KMS-11 (cell line): Measurements from ENCODE around the gene ZDHHC5.
"Not testable (repeated sequence)": the region's sequence is repeated elsewhere in the genome, so short reads cannot be mapped to it uniquely, and the experiment has no call there.

Source experiments
- H2AFZ ChIP-seq: fragments of 200-600 bp; sonication (generic); 2 replicates; pipeline ENCODE4 v1.6.1; 2016; ENCODE audit warnings: antibody characterized with exemption, mixed run types, low read depth
- H3K27ac ChIP-seq: fragments of 200-600 bp; sonication (generic); 2 replicates; pipeline ENCODE4 v1.6.1; 2016; ENCODE audit warnings: mild to moderate bottlenecking, mixed run types
- H3K27me3 ChIP-seq: fragments of 200-600 bp; sonication (generic); 2 replicates; pipeline ENCODE4 v1.6.1; 2017; ENCODE audit warnings: mild to moderate bottlenecking, low read depth, mixed run types, moderate library complexity; ENCODE audit not compliant: insufficient read depth
- H3K36me3 ChIP-seq: fragments of 200-600 bp; sonication (generic); 2 replicates; pipeline ENCODE4 v1.6.1; 2017; ENCODE audit warnings: mild to moderate bottlenecking, mixed run types; ENCODE audit not compliant: insufficient read depth
- H3K4me1 ChIP-seq: fragments of 200-600 bp; sonication (generic); 2 replicates; pipeline ENCODE4 v1.6.1; 2016; ENCODE audit warnings: mild to moderate bottlenecking, low read depth, mixed run types; ENCODE audit not compliant: poor library complexity, severe bottlenecking
- H3K4me2 ChIP-seq: fragments of 200-600 bp; sonication (generic); 2 replicates; pipeline ENCODE4 v1.7.0; 2016; ENCODE audit warnings: mild to moderate bottlenecking, mixed run types
- H3K4me3 ChIP-seq: fragments of 200-600 bp; sonication (generic); IDR thresholded peaks from 2 replicates; pipeline ENCODE4 v1.6.1; 2017; ENCODE audit warnings: low read depth, low read length, mixed read lengths; ENCODE audit not compliant: insufficient read depth
- H3K79me2 ChIP-seq: fragments of 200-600 bp; sonication (generic); 2 replicates; pipeline ENCODE4 v1.6.1; 2016; ENCODE audit warnings: low read depth, mixed run types; ENCODE audit not compliant: insufficient read depth
- H3K9ac ChIP-seq: fragments of 200-600 bp; sonication (generic); 2 replicates; pipeline ENCODE4 v1.6.1; 2016; ENCODE audit warnings: mild to moderate bottlenecking, mixed run types
- H4K20me1 ChIP-seq: fragments of 200-600 bp; sonication (generic); 2 replicates; pipeline ENCODE4 v1.6.1; 2016; ENCODE audit warnings: mild to moderate bottlenecking, mixed run types; ENCODE audit not compliant: insufficient read depth
- TF ChIP-seq, protein P1 (sequence below): fragments of 200-600 bp; sonication (generic); conservative IDR thresholded peaks from 2 replicates; pipeline ENCODE4 v1.6.1; 2017; ENCODE audit warnings: low read depth, mild to moderate bottlenecking, antibody characterized with exemption, low read length, moderate library complexity, mixed read lengths

The ZDHHC5 gene

DNA sequence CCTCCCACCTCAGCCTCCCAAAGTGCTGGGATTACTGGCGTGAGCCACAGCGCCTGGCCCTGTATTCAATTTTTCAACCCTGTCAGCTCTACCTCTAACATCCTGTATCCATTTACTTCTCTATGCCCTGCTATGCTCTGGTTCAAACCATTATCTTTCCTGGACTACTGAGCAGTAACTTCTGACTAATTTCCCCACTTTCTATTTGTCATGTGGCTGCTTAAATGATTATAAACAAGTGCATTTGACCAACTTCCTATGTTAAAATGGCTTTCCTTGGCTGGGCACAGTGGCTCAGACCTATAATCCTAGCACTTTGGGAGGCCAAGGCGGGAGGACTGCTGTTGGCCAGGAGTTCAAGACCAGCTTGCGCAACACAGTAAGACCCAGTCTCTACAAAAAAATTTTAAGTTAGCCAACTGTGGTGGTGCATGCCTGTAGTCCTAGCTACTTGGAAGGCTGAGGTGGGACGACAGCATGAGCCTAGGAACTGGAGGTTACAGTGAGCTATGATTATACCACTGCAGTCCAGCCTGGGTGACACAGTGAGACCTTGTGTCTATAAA lies 42.0 kb downstream of the ZDHHC5 start:
- Histone ChIP-seq H3K4me1 (peaks cover 25% of the 10 kb centered on the region), H3K27me3 (no peaks in the 10 kb centered on the region), H3K79me2 (peaks cover 47% of the 10 kb centered on the region), H3K4me2 (no peak overlapping the region; the same call in 1 of the 2 replicates), H3K36me3 (no peaks in the 10 kb centered on the region), H3K9ac (no peak overlapping the region), H2AFZ (no peak overlapping the region), H3K4me3 (no peak overlapping the region), H3K27ac (no peak overlapping the region), H4K20me1 (no peaks in the 10 kb centered on the region; the same call in 1 of the 2 replicates)
- TF ChIP-seq, protein P1, sequence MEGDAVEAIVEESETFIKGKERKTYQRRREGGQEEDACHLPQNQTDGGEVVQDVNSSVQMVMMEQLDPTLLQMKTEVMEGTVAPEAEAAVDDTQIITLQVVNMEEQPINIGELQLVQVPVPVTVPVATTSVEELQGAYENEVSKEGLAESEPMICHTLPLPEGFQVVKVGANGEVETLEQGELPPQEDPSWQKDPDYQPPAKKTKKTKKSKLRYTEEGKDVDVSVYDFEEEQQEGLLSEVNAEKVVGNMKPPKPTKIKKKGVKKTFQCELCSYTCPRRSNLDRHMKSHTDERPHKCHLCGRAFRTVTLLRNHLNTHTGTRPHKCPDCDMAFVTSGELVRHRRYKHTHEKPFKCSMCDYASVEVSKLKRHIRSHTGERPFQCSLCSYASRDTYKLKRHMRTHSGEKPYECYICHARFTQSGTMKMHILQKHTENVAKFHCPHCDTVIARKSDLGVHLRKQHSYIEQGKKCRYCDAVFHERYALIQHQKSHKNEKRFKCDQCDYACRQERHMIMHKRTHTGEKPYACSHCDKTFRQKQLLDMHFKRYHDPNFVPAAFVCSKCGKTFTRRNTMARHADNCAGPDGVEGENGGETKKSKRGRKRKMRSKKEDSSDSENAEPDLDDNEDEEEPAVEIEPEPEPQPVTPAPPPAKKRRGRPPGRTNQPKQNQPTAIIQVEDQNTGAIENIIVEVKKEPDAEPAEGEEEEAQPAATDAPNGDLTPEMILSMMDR = no peak

DNA sequence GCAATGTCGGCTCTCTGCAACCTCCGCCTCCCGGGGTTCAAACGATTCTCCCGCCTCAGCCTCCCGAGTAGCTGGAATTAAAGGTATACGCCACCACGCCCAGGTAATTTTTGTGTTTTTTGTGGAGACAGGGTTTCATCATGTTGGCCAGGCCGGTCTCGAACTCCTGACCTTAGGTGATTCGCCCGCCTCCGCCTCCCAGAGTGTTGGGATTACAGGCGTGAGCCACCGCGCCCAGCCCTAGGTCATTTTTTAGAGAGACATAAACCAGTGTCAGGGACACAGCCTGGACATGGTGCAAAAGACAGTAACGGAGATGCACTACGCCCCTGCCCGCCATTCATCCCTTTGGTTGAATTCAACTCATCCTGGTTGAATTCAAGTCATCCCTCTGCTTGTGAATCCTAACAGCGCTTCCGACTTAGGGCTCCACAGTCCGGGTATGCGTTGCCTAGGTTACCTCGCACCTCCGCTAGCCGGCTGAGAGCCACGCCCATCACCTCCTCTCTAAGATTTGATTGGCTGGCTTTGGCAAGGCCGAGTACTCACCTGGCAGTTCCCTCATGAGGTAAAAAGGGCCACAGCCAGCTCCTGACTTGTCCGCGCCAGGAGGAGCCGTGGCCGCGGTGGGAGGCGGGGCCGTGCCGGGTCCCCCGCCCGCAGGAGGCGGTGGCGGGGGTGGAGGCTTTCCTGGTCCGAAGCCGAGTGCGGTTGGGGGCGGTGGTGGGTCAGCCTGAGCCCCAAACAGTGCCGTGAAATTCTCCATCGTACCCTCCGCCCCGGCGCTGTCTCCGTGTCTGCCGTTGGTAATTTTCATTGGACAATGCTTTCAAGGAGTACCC lies 43.7 kb downstream of the ZDHHC5 start, which contains the start of gene MED19:
Gene MED19, minus strand, starts transcription at position 802 of the 842 bp plus-strand sequence. Its CDS starts 36 bp downstream, at position 766.
- Histone ChIP-seq H3K79me2 (peaks cover 54% of the 10 kb centered on the region), H3K27me3 (no peaks in the 10 kb centered on the region), H3K4me1 (peaks cover 27% of the 10 kb centered on the region), H3K36me3 (no peaks in the 10 kb centered on the region), H3K27ac (peak within 1 kb of the TSS; percentile 78), H3K4me3 (no peak within 1 kb of the TSS), H4K20me1 (no peaks in the 10 kb centered on the region; the same call in 1 of the 2 replicates), H3K4me2 (peak within 1 kb of the TSS; percentile 91), H3K9ac (peak within 1 kb of the TSS; percentile 88), H2AFZ (peak within 1 kb of the TSS; percentile 39; the same call in 1 of the 2 replicates)
- TF ChIP-seq, protein P1 = no peak

DNA sequence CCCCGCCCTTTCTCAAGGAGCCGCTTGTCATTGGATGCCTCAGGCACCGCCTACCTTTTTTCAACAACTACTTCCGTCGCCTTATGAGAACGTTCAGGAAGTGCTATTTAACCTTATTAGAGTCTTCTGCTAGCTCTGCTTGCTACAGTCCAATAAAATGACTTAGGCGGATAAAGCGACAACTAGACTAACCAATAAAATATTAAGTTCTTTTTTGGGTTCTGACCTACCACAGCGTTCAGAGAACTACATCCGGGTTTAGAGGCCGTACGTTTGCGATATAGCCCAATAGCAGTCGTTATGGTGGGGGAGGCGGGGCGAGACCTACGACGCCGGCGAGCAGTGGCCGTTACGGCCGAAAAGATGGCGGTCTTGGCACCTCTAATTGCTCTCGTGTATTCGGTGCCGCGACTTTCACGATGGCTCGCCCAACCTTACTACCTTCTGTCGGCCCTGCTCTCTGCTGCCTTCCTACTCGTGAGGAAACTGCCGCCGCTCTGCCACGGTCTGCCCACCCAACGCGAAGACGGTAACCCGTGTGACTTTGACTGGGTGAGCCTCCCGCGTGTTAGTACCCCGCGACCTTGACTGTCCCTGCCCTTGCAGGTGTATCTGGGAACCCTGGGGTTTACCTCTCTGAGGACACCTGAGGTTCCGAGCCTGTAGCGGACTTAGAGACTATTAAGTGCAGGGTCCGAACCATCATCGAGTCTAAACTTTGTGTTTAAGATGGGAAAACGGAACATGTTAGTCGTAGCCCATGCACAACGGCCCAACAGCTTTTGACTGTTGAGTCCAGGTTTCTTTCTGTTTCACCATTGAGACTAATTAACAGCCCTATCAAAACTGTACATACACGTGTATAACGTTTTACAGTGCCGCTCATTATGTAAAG lies 44.6 kb downstream of the ZDHHC5 start, which contains the start of gene TMX2:
Gene TMX2, plus strand, starts transcription at position 338 of the 895 bp plus-strand sequence. Its CDS starts 26 bp downstream, at position 364.
- H2AFZ ChIP-seq = peak within 1 kb of the TSS; percentile 39; the same call in 1 of the 2 replicates
- peaks cover 54% of the 10 kb centered on the region for H3K79me2 ChIP-seq
- H3K4me3 ChIP-seq = no peak within 1 kb of the TSS
- peaks cover 27% of the 10 kb centered on the region for H3K4me1 ChIP-seq
- peak within 1 kb of the TSS; percentile 78 for H3K27ac ChIP-seq
- TF ChIP-seq, protein P1 = no peak
- peak within 1 kb of the TSS; percentile 91 for H3K4me2 ChIP-seq
- no peaks in the 10 kb centered on the region for H3K36me3 ChIP-seq
- H3K9ac ChIP-seq = peak within 1 kb of the TSS; percentile 88
- no peaks in the 10 kb centered on the region; the same call in 1 of the 2 replicates for H4K20me1 ChIP-seq
- H3K27me3 ChIP-seq = no peaks in the 10 kb centered on the region

DNA sequence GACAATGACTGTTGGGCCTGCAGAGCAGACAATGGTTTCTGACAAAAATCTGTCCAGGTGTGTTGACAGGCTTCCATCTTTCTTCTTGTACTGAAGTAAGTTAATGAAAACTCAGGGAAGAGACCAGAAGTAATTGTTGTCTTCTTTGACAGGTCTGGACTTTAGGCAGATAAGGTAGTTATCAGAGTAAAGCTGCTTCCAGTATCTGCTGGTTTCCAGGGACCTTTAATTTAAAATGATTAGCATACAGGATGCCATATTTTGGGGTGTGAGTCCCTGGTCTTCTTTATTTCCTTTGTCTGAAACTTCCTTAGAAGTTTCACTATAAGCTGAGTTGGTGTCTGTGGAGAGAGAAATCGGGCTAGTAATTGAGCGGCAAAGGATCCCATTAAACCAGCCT lies 45.9 kb downstream of the ZDHHC5 start:
- TF ChIP-seq, protein P1 = no peak
- H3K4me2 ChIP-seq = peak overlapping the region; percentile 91
- no peaks in the 10 kb centered on the region for H3K36me3 ChIP-seq
- no peak overlapping the region for H3K27ac ChIP-seq
- peaks cover 61% of the 10 kb centered on the region for H3K79me2 ChIP-seq
- H3K27me3 ChIP-seq = no peaks in the 10 kb centered on the region
- H2AFZ ChIP-seq = no peak overlapping the region
- peaks cover 27% of the 10 kb centered on the region for H3K4me1 ChIP-seq
- no peaks in the 10 kb centered on the region; the same call in 1 of the 2 replicates for H4K20me1 ChIP-seq
- H3K9ac ChIP-seq = peak overlapping the region; percentile 88; the same call in 1 of the 2 replicates
- no peak overlapping the region for H3K4me3 ChIP-seq

DNA sequence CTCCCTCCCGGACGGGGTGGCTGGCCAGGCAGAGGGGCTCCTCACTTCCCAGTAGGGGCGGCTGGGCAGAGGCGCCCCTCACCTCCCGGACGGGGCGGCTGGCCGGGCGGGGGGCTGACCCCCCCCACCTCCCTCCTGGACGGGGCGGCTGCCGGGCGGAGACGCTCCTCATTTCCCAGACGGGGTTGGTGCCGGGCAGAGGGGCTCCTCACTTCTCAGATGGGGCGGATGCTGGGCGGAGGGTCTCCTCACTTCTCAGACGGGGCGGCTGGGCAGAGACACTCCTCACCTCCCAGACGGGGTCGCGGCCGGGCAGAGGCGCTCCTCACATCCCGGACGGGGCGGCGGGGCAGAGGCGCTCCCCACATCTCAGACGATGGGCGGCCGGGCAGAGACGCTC lies 48.8 kb downstream of the ZDHHC5 start:
- not testable (repeated sequence) for H3K4me2 ChIP-seq, H3K27ac ChIP-seq, H2AFZ ChIP-seq, H3K36me3 ChIP-seq, H4K20me1 ChIP-seq, H3K9ac ChIP-seq, H3K27me3 ChIP-seq, H3K4me3 ChIP-seq
- Histone ChIP-seq H3K79me2 (peaks cover 70% of the 10 kb centered on the region), H3K4me1 (peaks cover 18% of the 10 kb centered on the region)
